DOHH2 (cell line): ENCODE measurements around the gene LRP8.

ENCODE experiments used
- CTCF ChIP-seq: fragments of 200-600 bp; sonication (generic); IDR thresholded peaks from one replicate; pipeline ENCODE4 v1.5.1; 2014; ENCODE audit warnings: antibody characterized with exemption, mild to moderate bottlenecking, low read depth, low read length; ENCODE audit not compliant: poor library complexity, severe bottlenecking
- EZH2phosphoT487 ChIP-seq: fragments of 200-600 bp; sonication (generic); IDR thresholded peaks from 2 replicates; pipeline ENCODE4 v1.6.1; 2017; ENCODE audit warnings: borderline replicate concordance, mild to moderate bottlenecking, antibody characterized with exemption, low read length, moderate library complexity, mixed read lengths

- TF ChIP-seq CTCF (no peak), EZH2phosphoT487 (no peak)
Observed at GRCh38 chr1:53210954-53211353, 116.9 kb downstream of the LRP8 start.
